PC-3 (cell line): ENCODE results near the gene KRTAP10-10.
"Not testable (repeated sequence)": the region's sequence is repeated elsewhere in the genome, so short reads cannot be mapped to it uniquely, and the experiment has no call there.

ENCODE experiments used
- CTCF ChIP-seq: fragments of 300-600 bp; sonication (generic); conservative IDR thresholded peaks from 2 replicates; pipeline ENCODE4 v1.5.1; 2017; ENCODE audit warnings: antibody characterized with exemption, low read depth, mild to moderate bottlenecking, low read length
- EZH2phosphoT487 ChIP-seq: fragments of 300-600 bp; sonication (generic); IDR thresholded peaks from 2 replicates; pipeline ENCODE4 v1.6.1; 2018; ENCODE audit warnings: mild to moderate bottlenecking, antibody characterized with exemption, low read length, borderline replicate concordance

- TF ChIP-seq CTCF, EZH2phosphoT487: not testable (repeated sequence)
Measured at GRCh38 chr21:44600118-44600978, 36.8 kb upstream of the KRTAP10-10 start, which contains the start of gene KRTAP10-7.
